ENCODE data around the gene CREBRF.

DNA sequence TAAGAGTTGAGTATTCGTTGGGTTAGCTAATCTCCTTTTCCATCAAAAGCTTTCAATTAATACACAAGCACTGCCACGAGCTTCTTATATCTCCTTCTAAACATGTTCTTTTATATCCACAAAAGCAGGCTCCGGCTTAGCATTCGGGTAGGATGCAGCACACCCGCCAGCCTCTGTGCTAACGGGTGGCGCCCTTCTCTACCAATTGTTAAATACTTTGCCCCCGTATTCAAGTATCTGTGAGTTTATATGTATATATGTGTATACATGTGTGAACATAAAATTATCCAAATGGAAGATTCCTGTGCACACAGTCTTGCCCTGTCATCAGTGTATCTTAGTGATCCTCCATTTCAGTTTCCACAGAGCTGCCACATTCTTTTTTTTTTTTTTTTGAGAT lies 116.0 kb downstream of the CREBRF start:
- TF ChIP-seq GATA2 (IDR thresholded peaks at IDR 0.05; ENCODE audit: low read depth, low read length) = no peak
- no peak for TF ChIP-seq GATA3 (IDR thresholded peaks at IDR 0.05; ENCODE audit: low read depth, low read length)
